SK-N-SH (cell line): ENCODE measurements around the gene PTPN9. TPM values are rescaled to one million over a fixed set of nuclear protein-coding genes. Genes with fewer than 3 reads are reported as not detected.
A peak's percentile ranks its signal among the peaks of the same experiment; 100 is the strongest.

Experiments
- CTCF ChIA-PET: fragments of 300-600, 350-600 bp; formaldehyde crosslinking; extraction: SDS; loops from one replicate; lab custom pipeline; 2021; lab: Yijun Ruan, JAX
- POLR2A ChIA-PET: fragments of 350-600 bp; sonication (Branson Sonifier 250); formaldehyde crosslinking; extraction: SDS; loops from one replicate; lab custom pipeline; 2020; ENCODE audit warnings: antibody characterized with exemption, inconsistent platforms; lab: Yijun Ruan, JAX
- DNase-seq: peaks from one replicate; pipeline ENCODE4 v3.0.0; 2012
- H2AFZ ChIP-seq: fragments of 200-600 bp; sonication (generic); 2 replicates; pipeline ENCODE4 v1.8.1; 2016; ENCODE audit warnings: antibody characterized with exemption, mild to moderate bottlenecking, low read depth
- H3F3A ChIP-seq: fragments of 200-600 bp; sonication (generic); replicated peaks from 2 replicates; pipeline ENCODE3; 2016; ENCODE audit warnings: antibody characterized with exemption, mild to moderate bottlenecking; ENCODE audit not compliant: insufficient read depth
- H3K27ac ChIP-seq, 2 experiments: fragments of 200-500 bp in 1 of 2; fragments of 200-600 bp in 1 of 2; sonication (Bioruptor generic) in 1 of 2; sonication (generic), shearing (Covaris generic) in 1 of 2; 2 replicates each; pipeline versions ENCODE4 v1.5.1 to v1.6.1; 2014 to 2016; ENCODE audit warnings: low read depth in 2 of 2, inconsistent platforms in 1 of 2, low read length in 1 of 2, mild to moderate bottlenecking in 1 of 2, mixed read lengths in 1 of 2
- H3K27me3 ChIP-seq: fragments of 200-600 bp; sonication (generic), shearing (Covaris generic); 2 replicates; pipeline ENCODE4 v1.6.1; 2016; ENCODE audit warnings: mixed run types; ENCODE audit not compliant: insufficient read depth
- H3K36me3 ChIP-seq, 2 experiments: fragments of 200-500 bp in 1 of 2; fragments of 200-600 bp in 1 of 2; sonication (Bioruptor generic) in 1 of 2; sonication (generic) in 1 of 2; replicated peaks in 1 of 2; 2 replicates each; pipeline versions ENCODE3 to v1.5.1; 2014 to 2016; ENCODE audit warnings: low read length in 1 of 2, mild to moderate bottlenecking in 1 of 2; ENCODE audit not compliant: insufficient read depth in 2 of 2, control insufficient read depth in 1 of 2
- H3K4me1 ChIP-seq, 2 experiments: fragments of 200-500 bp in 1 of 2; fragments of 200-600 bp in 1 of 2; sonication (Bioruptor generic) in 1 of 2; sonication (generic), shearing (Covaris generic) in 1 of 2; 2 replicates each; pipeline versions ENCODE4 v1.5.1 to v1.6.1; 2014 to 2016; ENCODE audit warnings: low read depth in 1 of 2, low read length in 1 of 2, mixed run types in 1 of 2; ENCODE audit not compliant: insufficient read depth in 2 of 2, control insufficient read depth in 1 of 2
- H3K4me2 ChIP-seq: fragments of 200-600 bp; sonication (generic), shearing (Covaris generic); 2 replicates; pipeline ENCODE4 v1.6.1; 2017; ENCODE audit warnings: mixed run types
- H3K4me3 ChIP-seq, 2 experiments: fragments of 200-500 bp in 1 of 2; fragments of 200-600 bp in 1 of 2; sonication (Bioruptor generic) in 1 of 2; sonication (generic), shearing (Covaris generic) in 1 of 2; 2 replicates each; pipeline versions ENCODE4 v1.5.1 to v1.8.1; 2014 to 2016; ENCODE audit warnings: low read depth in 2 of 2, inconsistent platforms in 1 of 2, low read length in 1 of 2, mild to moderate bottlenecking in 1 of 2, mixed read lengths in 1 of 2, moderate library complexity in 1 of 2
- H3K79me2 ChIP-seq: fragments of 200-600 bp; sonication (generic); 2 replicates; pipeline ENCODE4 v1.8.1; 2017; ENCODE audit warnings: mild to moderate bottlenecking; ENCODE audit not compliant: insufficient read depth
- H3K9ac ChIP-seq: fragments of 200-600 bp; sonication (generic); 2 replicates; pipeline ENCODE4 v1.6.1; 2017; ENCODE audit warnings: mixed run types
- H3K9me2 ChIP-seq: fragments of 200-600 bp; sonication (generic); 2 replicates; pipeline ENCODE4 v1.6.1; 2017; ENCODE audit warnings: mixed run types
- H3K9me3 ChIP-seq: fragments of 200-600 bp; sonication (generic); 2 replicates; pipeline ENCODE4 v1.6.1; 2017; ENCODE audit warnings: mixed run types, mild to moderate bottlenecking, moderate library complexity
- H4K20me1 ChIP-seq: fragments of 200-600 bp; sonication (generic); 2 replicates; pipeline ENCODE4 v1.6.1; 2017; ENCODE audit warnings: mild to moderate bottlenecking, mixed run types; ENCODE audit not compliant: insufficient read depth
- CTCF ChIP-seq: fragments of 200-600 bp; sonication (generic); IDR thresholded peaks from 2 replicates; pipeline ENCODE4 v1.6.1; 2017; ENCODE audit warnings: antibody characterized with exemption, mild to moderate bottlenecking, moderate library complexity
- FOXM1 ChIP-seq: IDR thresholded peaks from 2 replicates; pipeline ENCODE4 v1.4.0; 2012; ENCODE audit warnings: low read depth, mild to moderate bottlenecking
- MXI1 ChIP-seq: IDR thresholded peaks from 2 replicates; pipeline ENCODE4 v1.6.1; 2012; ENCODE audit warnings: mild to moderate bottlenecking, low read depth, low read length, improper control_type of control experiment
- RAD21 ChIP-seq: IDR thresholded peaks from 2 replicates; pipeline ENCODE4 v1.6.1; 2012; ENCODE audit warnings: mild to moderate bottlenecking, low read length
- RCOR1 ChIP-seq: fragments of 150-350 bp; IDR thresholded peaks from 2 replicates; pipeline ENCODE4 v1.6.1; 2017; ENCODE audit warnings: antibody characterized with exemption, low read length
- USF1 ChIP-seq: IDR thresholded peaks from 2 replicates; pipeline ENCODE4 v1.4.0; 2012; ENCODE audit warnings: low read depth, borderline replicate concordance
- WGBS: methylation state at CpG from one replicate; pipeline ENCODE4 v1.1.6; 2017; ENCODE audit warnings: low lambda C conversion rate; 5-methylcytosine and 5-hydroxymethylcytosine counted together
- polyA plus RNA-seq, 3 experiments: library from polyadenylated mRNA; depleted of rRNA; stranded (reverse); fragments of >200 nt; gene quantifications; 2 replicates each; pipeline ENCODE4 v1.2.3, GENCODE V29; 2012

PTPN9 gene
- polyA plus RNA-seq, 1 of the 3 experiments (the other 2 are of a cell fraction): 25.9 TPM

- peaks cover 37% of the 10 kb centered on the region in 2 experiments for H3K36me3 ChIP-seq
- DNase-seq: no peak
Observed at GRCh38 chr15:75597667-75598341, 18.7 kb upstream of the PTPN9 start.

GRCh38 chr15:75596703-75597345 is 17.7 kb upstream of the PTPN9 start:
- H3K36me3 ChIP-seq: peaks cover 37% of the 10 kb centered on the region in 2 experiments
- H4K20me1 ChIP-seq: no peaks in the 10 kb centered on the region
- 0 out of 2 replicates have a peak, but pooled peaks cover 3% of the 10 kb centered on the region for H3K79me2 ChIP-seq
- WGBS: 97% methylated on average over 3 of the region's 3 CpGs
- no peaks in the 10 kb centered on the region for H3F3A ChIP-seq
- H2AFZ ChIP-seq: no peak overlapping the region
- H3K4me2 ChIP-seq: no peak overlapping the region
- H3K4me1 ChIP-seq: no peaks in the 10 kb centered on the region
- H3K27me3 ChIP-seq: no peaks in the 10 kb centered on the region
- H3K9ac ChIP-seq: no peak overlapping the region
- no peak overlapping the region for H3K4me3 ChIP-seq
- TF ChIP-seq MXI1: no peak
- no peak for TF ChIP-seq USF1
- no peak for TF ChIP-seq FOXM1
- no peak for DNase-seq
- no peak overlapping the region for H3K27ac ChIP-seq
- H3K9me3 ChIP-seq: no peaks in the 10 kb centered on the region
- no peaks in the 10 kb centered on the region for H3K9me2 ChIP-seq
- ChIA-PET POLR2A (no interaction called here), CTCF (interaction anchor here (0.7 to 3.2 kb wide), 9 partner anchors 11 to 88 kb away, joined by 3 to 11 read pairs (median 4); partner anchors contain the start of genes IMP3 and SNX33)

More at GRCh38 chr15:75597667-75598341, 18.7 kb upstream of the PTPN9 start:
- H3K4me3 ChIP-seq: no peak overlapping the region
- no peak overlapping the region for H3K27ac ChIP-seq
- no peak overlapping the region for H2AFZ ChIP-seq
- CTCF ChIA-PET: interaction anchor here (0.6 to 3.2 kb wide), 9 partner anchors 10 to 529 kb away, joined by 3 to 11 read pairs (median 4); partner anchors contain the start of genes IMP3, PTPN9 and SNX33
- no peaks in the 10 kb centered on the region for H3K4me1 ChIP-seq
- H4K20me1 ChIP-seq: no peaks in the 10 kb centered on the region
- no peak overlapping the region for H3K9ac ChIP-seq
- H3K79me2 ChIP-seq: 0 out of 2 replicates have a peak, but pooled peaks cover 3% of the 10 kb centered on the region
- H3K4me2 ChIP-seq: no peak overlapping the region
- no peaks in the 10 kb centered on the region for H3F3A ChIP-seq
- no peaks in the 10 kb centered on the region for H3K9me2 ChIP-seq
- no peaks in the 10 kb centered on the region for H3K27me3 ChIP-seq
- TF ChIP-seq RAD21 (0 out of 2 replicates have a peak, but pooled peaks have one; percentile 26), RCOR1 (no peak), CTCF (peak; percentile 50)
- TF ChIP-seq, all 33 proteins: peak for 2
- POLR2A ChIA-PET: no interaction called here
- H3K9me3 ChIP-seq: no peaks in the 10 kb centered on the region
- 90% methylated on average over 3 of the region's 3 CpGs for WGBS
